Immature natural killer cell (primary cell): ENCODE results near the gene SH3TC2. TPM values are rescaled to one million over a fixed set of nuclear protein-coding genes. Genes with fewer than 3 reads are reported as not detected.
A peak's percentile ranks its signal among the peaks of the same experiment; 100 is the strongest.

Experiments
- DNase-seq, 3 donors: peaks; one replicate each; pipeline ENCODE4 v3.0.0; 2022; ENCODE audit warnings: mixed read lengths in 1 of 3
- H3K27ac Mint-ChIP-seq, 6 donors: one replicate each; pipeline ENCODE4 v1.8.0; 2020; ENCODE audit warnings: mixed read lengths in 6 of 6, mild to moderate bottlenecking in 5 of 6, inconsistent platforms in 4 of 6, moderate library complexity in 3 of 6
- H3K27me3 Mint-ChIP-seq, 3 donors: one replicate each; pipeline ENCODE4 v1.8.0; 2020 to 2021; ENCODE audit warnings: low read depth in 3 of 3, mild to moderate bottlenecking in 3 of 3, mixed read lengths in 3 of 3, moderate library complexity in 3 of 3, inconsistent platforms in 1 of 3
- H3K36me3 Mint-ChIP-seq, 3 donors: one replicate each; pipeline ENCODE4 v1.8.0; 2020; ENCODE audit warnings: mixed read lengths in 3 of 3, inconsistent platforms in 2 of 3, mild to moderate bottlenecking in 2 of 3
- H3K4me1 Mint-ChIP-seq, 2 donors: one replicate each; pipeline ENCODE4 v1.8.0; 2020; ENCODE audit warnings: inconsistent platforms in 2 of 2, mild to moderate bottlenecking in 2 of 2, mixed read lengths in 2 of 2, moderate library complexity in 1 of 2
- H3K4me3 Mint-ChIP-seq, 5 donors: one replicate each; pipeline ENCODE4 v1.8.0; 2020; ENCODE audit warnings: mild to moderate bottlenecking in 5 of 5, mixed read lengths in 5 of 5, inconsistent platforms in 3 of 5, moderate library complexity in 3 of 5
- H3K9me3 Mint-ChIP-seq, 6 donors: one replicate each; pipeline ENCODE4 v1.8.0; 2020; ENCODE audit warnings: mild to moderate bottlenecking in 6 of 6, mixed read lengths in 6 of 6, inconsistent platforms in 4 of 6, moderate library complexity in 3 of 6
- polyA plus RNA-seq, 3 donors: library from polyadenylated mRNA; unstranded; fragments of 300-500 nt; fragmentation: Illumina TruSeq; gene quantifications; one replicate each; pipeline ENCODE4 v1.2.3, GENCODE V29; 2021

Gene SH3TC2
- polyA plus RNA-seq, 3 donors from 2014 or later, result 0.47 to 0.82 TPM; not detected in 1

DNA sequence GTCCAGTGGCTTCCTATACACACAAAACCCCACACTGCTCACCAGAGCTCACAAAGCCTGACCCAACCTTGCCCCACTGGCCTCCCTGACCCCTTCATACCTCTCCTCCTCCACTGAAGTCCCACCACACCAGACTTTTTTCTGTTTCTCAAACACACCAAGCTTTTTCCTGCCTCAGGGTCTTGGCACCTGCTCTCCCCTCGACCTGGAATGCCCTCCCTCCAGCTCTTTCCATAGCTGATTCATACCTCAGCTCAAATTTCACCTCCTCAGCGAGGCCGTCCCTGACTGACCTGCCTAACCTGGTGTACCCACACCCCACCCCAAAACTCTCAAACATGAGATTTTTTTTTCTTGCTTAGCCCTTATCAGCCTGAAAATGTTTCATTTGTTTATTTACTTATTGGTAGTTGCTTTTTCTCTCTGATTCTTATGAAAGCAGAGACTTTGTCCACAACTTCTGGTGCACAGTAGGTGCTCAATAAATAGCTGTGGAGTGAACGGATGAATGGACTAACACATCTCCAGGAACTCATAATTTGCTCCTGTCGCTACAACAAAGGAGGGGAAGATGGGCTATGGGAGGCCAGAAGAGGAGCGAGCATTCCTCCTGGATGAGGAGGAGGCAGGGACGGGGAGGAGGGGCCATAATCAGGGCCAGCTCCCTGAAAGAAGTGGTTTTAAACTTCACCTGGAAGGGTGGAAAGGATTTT, 84.3 kb downstream of the SH3TC2 start:
- H3K27ac Mint-ChIP-seq, result peak overlapping the region in 1 of 6 donors; percentile 7

GRCh38 chr5:148976569-148977381, 86.1 kb downstream of the SH3TC2 start:
- peaks cover 0 to 5% (median 4%) of the 10 kb centered on the region in 3 donors for H3K36me3 Mint-ChIP-seq
- H3K27ac Mint-ChIP-seq, result no peak overlapping the region
- H3K27me3 Mint-ChIP-seq, result peaks cover 4 to 10% (median 9%) of the 10 kb centered on the region in 3 donors

More for the DNA sequence above, 84.3 kb downstream of the SH3TC2 start:
- no peaks in the 10 kb centered on the region for H3K9me3 Mint-ChIP-seq
- H3K27me3 Mint-ChIP-seq, result peaks cover 4 to 10% (median 6%) of the 10 kb centered on the region in 3 donors
- no peak for DNase-seq
- H3K36me3 Mint-ChIP-seq, result peaks cover 0 to 5% (median 4%) of the 10 kb centered on the region in 3 donors
- H3K4me1 Mint-ChIP-seq, result no peaks in the 10 kb centered on the region
- H3K4me3 Mint-ChIP-seq, result no peak overlapping the region

DNA sequence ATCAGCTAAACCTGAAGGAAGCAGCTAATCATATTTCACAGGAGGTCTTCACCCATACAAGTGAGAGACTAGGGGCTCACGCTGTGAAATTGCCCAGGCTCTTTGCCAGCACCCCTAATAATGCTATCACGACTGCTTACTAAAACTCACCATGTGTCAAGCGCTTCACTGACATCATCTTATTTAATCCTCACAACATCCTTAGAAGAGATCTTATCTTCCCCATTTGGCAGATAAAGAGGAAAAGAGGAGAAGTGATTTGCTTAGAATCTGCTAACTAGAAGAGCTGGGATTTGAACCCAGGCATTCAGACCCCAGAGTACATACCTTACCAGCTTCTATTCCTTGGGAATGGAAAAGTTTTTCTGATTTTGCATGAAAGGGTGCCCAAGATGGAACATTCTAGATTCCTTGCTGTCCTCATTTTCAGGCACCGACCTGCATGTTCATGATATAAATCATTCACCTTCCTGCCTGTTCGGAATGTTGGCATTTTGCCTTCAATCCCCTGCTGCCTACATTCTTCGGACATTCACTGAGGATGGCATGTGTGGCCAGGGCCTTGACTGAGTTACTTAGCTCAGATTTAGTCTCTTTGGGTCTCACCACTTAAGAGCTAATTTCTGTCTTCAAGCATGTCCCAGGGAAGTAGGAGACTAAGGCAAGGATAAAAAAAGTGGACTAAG, 88.1 kb downstream of the SH3TC2 start:
- peaks cover 0 to 5% (median 4%) of the 10 kb centered on the region in 3 donors for H3K36me3 Mint-ChIP-seq
- peaks cover under 1 to 9% (median 6%) of the 10 kb centered on the region in 3 donors for H3K27me3 Mint-ChIP-seq
- no peak overlapping the region for H3K4me3 Mint-ChIP-seq
- H3K9me3 Mint-ChIP-seq, result no peaks in the 10 kb centered on the region
- no peak overlapping the region for H3K27ac Mint-ChIP-seq
- H3K4me1 Mint-ChIP-seq, result no peaks in the 10 kb centered on the region
- no peak for DNase-seq

More at GRCh38 chr5:148976569-148977381, 86.1 kb downstream of the SH3TC2 start:
- no peak for DNase-seq
- Mint-ChIP-seq H3K4me1 (no peaks in the 10 kb centered on the region), H3K9me3 (no peaks in the 10 kb centered on the region), H3K4me3 (no peak overlapping the region)

GRCh38 chr5:148973455-148973854, 89.4 kb downstream of the SH3TC2 start:
- no peak overlapping the region for H3K4me3 Mint-ChIP-seq
- H3K9me3 Mint-ChIP-seq, result no peaks in the 10 kb centered on the region
- peaks cover 0 to 5% (median 4%) of the 10 kb centered on the region in 3 donors for H3K36me3 Mint-ChIP-seq
- H3K4me1 Mint-ChIP-seq, result no peaks in the 10 kb centered on the region
- peaks cover 0 to 9% (median 0%) of the 10 kb centered on the region in 3 donors for H3K27me3 Mint-ChIP-seq
- H3K27ac Mint-ChIP-seq, result no peak overlapping the region
- DNase-seq, result no peak

- Mint-ChIP-seq H3K27ac (no peak overlapping the region), H3K4me3 (no peak overlapping the region), H3K4me1 (no peaks in the 10 kb centered on the region), H3K36me3 (peaks cover 0 to 5% (median 4%) of the 10 kb centered on the region in 3 donors), H3K9me3 (no peaks in the 10 kb centered on the region), H3K27me3 (peaks cover 0 to 9% (median 0%) of the 10 kb centered on the region in 3 donors)
- DNase-seq, result no peak
These were observed 89.9 kb downstream of the SH3TC2 start for GRCh38 chr5:148972974-148973374.

GRCh38 chr5:148972396-148972795, 90.5 kb downstream of the SH3TC2 start:
- Mint-ChIP-seq H3K27me3 (peaks cover 0 to 9% (median 0%) of the 10 kb centered on the region in 3 donors), H3K9me3 (no peaks in the 10 kb centered on the region)

GRCh38 chr5:148970876-148971275, 92.0 kb downstream of the SH3TC2 start:
- Mint-ChIP-seq H3K27me3 (peaks cover 0 to 9% (median 0%) of the 10 kb centered on the region in 3 donors), H3K4me3 (no peak overlapping the region), H3K4me1 (no peaks in the 10 kb centered on the region), H3K27ac (no peak overlapping the region), H3K36me3 (peaks cover 0 to 5% (median 4%) of the 10 kb centered on the region in 3 donors), H3K9me3 (no peaks in the 10 kb centered on the region)
- DNase-seq, result no peak

More at GRCh38 chr5:148972396-148972795, 90.5 kb downstream of the SH3TC2 start:
- Mint-ChIP-seq H3K4me3 (no peak overlapping the region), H3K27ac (no peak overlapping the region), H3K4me1 (no peaks in the 10 kb centered on the region), H3K36me3 (peaks cover 0 to 5% (median 4%) of the 10 kb centered on the region in 3 donors)
- no peak for DNase-seq

DNA sequence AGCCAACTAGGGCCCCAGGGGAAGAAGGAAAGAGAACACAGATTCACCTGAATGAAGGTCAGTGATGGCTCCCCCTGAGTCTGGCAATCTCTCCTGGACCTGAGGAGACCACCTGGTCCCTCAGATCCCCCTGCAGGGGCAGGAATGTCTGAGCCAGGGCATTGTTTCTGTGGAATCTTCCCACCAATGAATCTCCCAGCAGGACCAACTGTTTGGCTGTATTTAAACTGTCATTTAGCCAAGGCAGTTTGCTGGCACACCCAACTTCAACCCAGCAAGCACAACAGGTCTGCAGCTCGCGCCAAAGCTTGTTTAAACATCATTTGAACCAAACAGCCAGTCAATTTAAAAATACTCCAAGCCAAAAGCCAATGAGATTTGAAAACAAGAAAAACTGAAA, 92.6 kb downstream of the SH3TC2 start:
- no peak for DNase-seq
- Mint-ChIP-seq H3K36me3 (peaks cover 0 to 5% (median 4%) of the 10 kb centered on the region in 3 donors), H3K27ac (no peak overlapping the region), H3K4me1 (no peaks in the 10 kb centered on the region), H3K27me3 (peaks cover 0 to 9% (median 0%) of the 10 kb centered on the region in 3 donors), H3K4me3 (no peak overlapping the region), H3K9me3 (no peaks in the 10 kb centered on the region)

DNA sequence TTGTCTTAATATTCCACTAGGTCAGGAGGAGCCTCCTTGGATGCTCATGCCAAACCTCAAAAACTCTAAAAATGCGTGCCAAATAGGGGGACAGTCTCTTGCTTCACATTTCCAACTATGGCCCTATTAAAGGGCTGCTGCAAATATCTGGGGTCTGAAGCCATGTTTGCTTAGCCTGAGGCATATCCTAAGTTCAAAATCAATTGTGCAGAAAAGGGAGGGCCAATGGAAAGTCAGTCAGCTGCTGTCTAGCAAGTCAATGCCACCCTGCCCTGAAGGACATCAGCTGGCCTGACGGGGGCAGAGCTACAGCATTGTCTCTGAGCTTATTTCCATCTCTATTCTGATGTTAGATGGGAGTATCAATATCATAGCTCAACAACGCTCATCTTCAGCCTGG, 93.6 kb downstream of the SH3TC2 start:
- Mint-ChIP-seq H3K9me3 (no peaks in the 10 kb centered on the region), H3K4me3 (no peak overlapping the region), H3K27me3 (peaks cover 0 to 5% (median 0%) of the 10 kb centered on the region in 3 donors), H3K36me3 (peaks cover 0 to 5% (median 4%) of the 10 kb centered on the region in 3 donors), H3K27ac (no peak overlapping the region), H3K4me1 (no peaks in the 10 kb centered on the region)
- DNase-seq, result no peak

GRCh38 chr5:148968311-148968710, 94.6 kb downstream of the SH3TC2 start:
- H3K4me1 Mint-ChIP-seq, result peaks cover 7% of the 10 kb centered on the region in 2 donors

GRCh38 chr5:148967783-148968182, 95.1 kb downstream of the SH3TC2 start:
- peaks cover 8 to 9% of the 10 kb centered on the region in 2 donors for H3K4me1 Mint-ChIP-seq
- H3K9me3 Mint-ChIP-seq, result no peaks in the 10 kb centered on the region
- H3K27me3 Mint-ChIP-seq, result peaks cover 0 to 3% (median 0%) of the 10 kb centered on the region in 3 donors
- H3K4me3 Mint-ChIP-seq, result no peak overlapping the region
- DNase-seq, result no peak
- no peak overlapping the region for H3K27ac Mint-ChIP-seq
- H3K36me3 Mint-ChIP-seq, result peaks cover 0 to 4% (median 0%) of the 10 kb centered on the region in 3 donors

More at GRCh38 chr5:148968311-148968710, 94.6 kb downstream of the SH3TC2 start:
- H3K27ac Mint-ChIP-seq, result no peak overlapping the region
- H3K9me3 Mint-ChIP-seq, result no peaks in the 10 kb centered on the region
- no peak overlapping the region for H3K4me3 Mint-ChIP-seq
- DNase-seq, result no peak
- peaks cover 0 to 4% (median 0%) of the 10 kb centered on the region in 3 donors for H3K36me3 Mint-ChIP-seq
- peaks cover 0 to 3% (median 3%) of the 10 kb centered on the region in 3 donors for H3K27me3 Mint-ChIP-seq

DNA sequence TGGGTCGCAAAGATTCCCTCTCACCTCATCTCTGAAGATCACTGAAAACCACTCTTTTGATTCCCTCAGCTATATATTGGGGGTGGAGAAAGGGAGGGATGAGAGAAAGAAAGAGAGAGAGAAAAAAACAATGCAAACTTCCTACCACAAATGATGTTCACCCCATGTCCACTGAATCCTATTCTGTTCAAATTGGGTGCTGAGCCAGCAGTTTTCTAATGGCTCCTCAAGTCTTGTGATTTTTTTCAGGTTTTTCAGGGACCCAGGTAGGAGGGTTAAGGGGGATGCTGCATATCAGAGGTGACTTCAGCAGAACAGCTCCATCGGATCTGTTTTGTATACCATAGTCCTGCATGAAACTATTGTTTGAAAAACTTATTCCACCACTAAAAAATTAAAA, 95.9 kb downstream of the SH3TC2 start:
- Mint-ChIP-seq H3K4me1 (peaks cover 8 to 9% of the 10 kb centered on the region in 2 donors), H3K36me3 (peaks cover 0 to 4% (median 0%) of the 10 kb centered on the region in 3 donors), H3K9me3 (no peaks in the 10 kb centered on the region), H3K27ac (peak overlapping the region in 1 of 6 donors; percentile 18), H3K27me3 (peaks cover 0 to 3% (median 0%) of the 10 kb centered on the region in 3 donors), H3K4me3 (no peak overlapping the region)
- DNase-seq, result no peak

- H3K27me3 Mint-ChIP-seq, result peaks cover 0 to 3% (median 0%) of the 10 kb centered on the region in 3 donors
- H3K27ac Mint-ChIP-seq, result peak overlapping the region in 1 of 6 donors; percentile 18
- peaks cover 8 to 9% of the 10 kb centered on the region in 2 donors for H3K4me1 Mint-ChIP-seq
- DNase-seq, result no peak
- H3K36me3 Mint-ChIP-seq, result peaks cover 0 to 4% (median 0%) of the 10 kb centered on the region in 3 donors
- H3K9me3 Mint-ChIP-seq, result no peaks in the 10 kb centered on the region
- no peak overlapping the region for H3K4me3 Mint-ChIP-seq
These were observed 96.5 kb downstream of the SH3TC2 start for GRCh38 chr5:148966348-148966747.
